HCT116 (cell line): ENCODE data around the gene UBE3D. TPM values are rescaled to one million over a fixed set of nuclear protein-coding genes. Genes with fewer than 3 reads are reported as not detected.

Source experiments
- ATAC-seq: fragments of 200-7000 bp; cut with Tn5 transposase; 2 replicates; pipeline ENCODE4 v1.9.1; 2020; ENCODE audit warnings: mild to moderate bottlenecking, moderate library complexity
- BruUV-seq: library from RNA; stranded (reverse); fragments of 400-500 nt; replicated peaks from 2 replicates; lab custom pipeline; 2021; lab: Mats Ljungman, UMichigan
- CTCF ChIA-PET: fragments of 300-600 bp; sonication (Branson Sonifier 250); formaldehyde crosslinking; loops from one replicate; lab custom pipeline; 2021; ENCODE audit warnings: antibody characterized with exemption; lab: Charles Lee
- POLR2A ChIA-PET: fragments of 300-600, 350-600 bp; sonication (Branson Sonifier 250); formaldehyde crosslinking; loops from one replicate; lab custom pipeline; 2021; ENCODE audit warnings: antibody characterized with exemption; lab: Charles Lee
- RAD21 ChIA-PET, 2 experiments: fragments of 300-600 bp; sonication (Branson Sonifier 250); formaldehyde crosslinking; loops; one replicate each; lab custom pipeline; 2023; ENCODE audit warnings: low total read pairs in 2 of 2; ENCODE audit not compliant: uncharacterized antibody in 2 of 2, unreplicated experiment in 2 of 2, low non-redundant PET in 1 of 2; lab: Charles Lee
- DNase-seq: peaks from one replicate; pipeline ENCODE4 v3.0.0-alpha.2; 2010; ENCODE audit warnings: low read depth, low spot score
- H2AFZ ChIP-seq: fragments of 200-600 bp; shearing (Covaris generic), sonication (generic); 2 replicates; pipeline ENCODE4 v1.6.1; 2017; ENCODE audit warnings: low read depth, mixed run types, mixed read lengths, antibody characterized with exemption, low read length; ENCODE audit not compliant: poor library complexity, severe bottlenecking
- H3K27ac ChIP-seq: 2 replicates; pipeline ENCODE4 v1.5.1; 2012; ENCODE audit warnings: low read depth, low read length
- H3K27me3 ChIP-seq: fragments of 200-600 bp; sonication (generic); 2 replicates; pipeline ENCODE4 v1.6.1; 2016; ENCODE audit warnings: mixed run types, low read length, mixed read lengths; ENCODE audit not compliant: insufficient read depth
- H3K36me3 ChIP-seq, 2 experiments: fragments of 200-500 bp in 1 of 2; fragments of 200-600 bp in 1 of 2; sonication (Bioruptor generic) in 1 of 2; sonication (generic) in 1 of 2; 2 replicates each; pipeline versions ENCODE4 v1.5.1 to v1.6.1; 2014 to 2016; ENCODE audit warnings: low read length in 2 of 2, inconsistent platforms in 1 of 2, mixed read lengths in 1 of 2, mixed run types in 1 of 2; ENCODE audit not compliant: insufficient read depth in 2 of 2, control insufficient read depth in 1 of 2
- H3K4me1 ChIP-seq, 2 experiments: fragments of 200-600 bp in 1 of 2; sonication (generic) in 1 of 2; 2 replicates each; pipeline versions ENCODE4 v1.5.1 to v1.6.1; 2012 to 2017; ENCODE audit warnings: low read length in 2 of 2, inconsistent platforms in 1 of 2, mild to moderate bottlenecking in 1 of 2, mixed read lengths in 1 of 2, mixed run types in 1 of 2, moderate library complexity in 1 of 2; ENCODE audit not compliant: insufficient read depth in 2 of 2, control insufficient read depth in 1 of 2
- H3K4me2 ChIP-seq: fragments of 200-600 bp; sonication (generic); 2 replicates; pipeline ENCODE4 v1.6.1; 2017; ENCODE audit warnings: mixed run types, low read length, mixed read lengths
- H3K4me3 ChIP-seq, 2 experiments: fragments of 200-600 bp in 1 of 2; sonication (generic) in 1 of 2; replicated peaks in 1 of 2; 2 replicates each; pipeline ENCODE4 v1.5.1; 2011 to 2016; ENCODE audit warnings: low read length in 2 of 2, control low read depth in 1 of 2, low read depth in 1 of 2, mild to moderate bottlenecking in 1 of 2, mixed read lengths in 1 of 2, mixed run types in 1 of 2
- H3K79me2 ChIP-seq: fragments of 200-600 bp; sonication (generic); 2 replicates; pipeline ENCODE4 v1.6.1; 2017; ENCODE audit warnings: mild to moderate bottlenecking, mixed run types, low read length, moderate library complexity, mixed read lengths; ENCODE audit not compliant: insufficient read depth
- H3K9ac ChIP-seq: fragments of 200-600 bp; sonication (generic); 2 replicates; pipeline ENCODE4 v1.6.1; 2016; ENCODE audit warnings: low read length, mixed read lengths
- H3K9me2 ChIP-seq: fragments of 200-600 bp; sonication (generic), shearing (Covaris generic); 2 replicates; pipeline ENCODE4 v1.6.1; 2017; ENCODE audit warnings: mixed run types, mild to moderate bottlenecking, moderate library complexity; ENCODE audit not compliant: insufficient read depth
- H3K9me3 ChIP-seq, 2 experiments: fragments of 200-500 bp in 1 of 2; fragments of 200-600 bp in 1 of 2; sonication (Bioruptor generic) in 1 of 2; sonication (generic) in 1 of 2; 2 replicates each; pipeline ENCODE4 v1.6.1; 2014 to 2017; ENCODE audit warnings: low read length in 2 of 2, mixed read lengths in 2 of 2, inconsistent platforms in 1 of 2, low read depth in 1 of 2, mild to moderate bottlenecking in 1 of 2, mixed run types in 1 of 2, moderate library complexity in 1 of 2; ENCODE audit not compliant: control insufficient read depth in 1 of 2, insufficient read depth in 1 of 2
- H4K20me1 ChIP-seq: fragments of 200-600 bp; sonication (generic), shearing (Covaris generic); 2 replicates; pipeline ENCODE4 v1.6.1; 2017; ENCODE audit warnings: mixed run types, mild to moderate bottlenecking, moderate library complexity; ENCODE audit not compliant: insufficient read depth
- CEBPB ChIP-seq: IDR thresholded peaks from 2 replicates; pipeline ENCODE4 v1.6.1; 2012; ENCODE audit warnings: low read depth
- CTCF ChIP-seq, 3 experiments: fragments of 200-600 bp in 1 of 3; sonication (generic) in 1 of 3; IDR thresholded peaks in 2 of 3; conservative IDR thresholded peaks in 1 of 3; 2 replicates each; pipeline ENCODE4 v1.5.1; 2012 to 2017; ENCODE audit warnings: low read depth in 2 of 3, low read length in 2 of 3, antibody characterized with exemption in 1 of 3, borderline replicate concordance in 1 of 3, control low read depth in 1 of 3, mild to moderate bottlenecking in 1 of 3, mixed read lengths in 1 of 3, mixed run types in 1 of 3, moderate library complexity in 1 of 3; ENCODE audit not compliant: insufficient read depth in 1 of 3
- EGR1 ChIP-seq: IDR thresholded peaks from 2 replicates; pipeline ENCODE4 v1.6.1; 2012; ENCODE audit warnings: low read depth
- EZH2phosphoT487 ChIP-seq: fragments of 200-600 bp; IDR thresholded peaks from 2 replicates; pipeline ENCODE4 v1.6.1; 2018; ENCODE audit warnings: antibody characterized with exemption, borderline replicate concordance
- FOSL1 ChIP-seq: IDR thresholded peaks from 2 replicates; pipeline ENCODE4 v1.6.1; 2012; ENCODE audit warnings: low read depth
- JUND ChIP-seq: IDR thresholded peaks from 2 replicates; pipeline ENCODE4 v1.6.1; 2012
- SIN3A ChIP-seq: IDR thresholded peaks from 2 replicates; pipeline ENCODE4 v1.6.1; 2012; ENCODE audit warnings: low read depth
- SP1 ChIP-seq: IDR thresholded peaks from 2 replicates; pipeline ENCODE4 v1.6.1; 2012; ENCODE audit warnings: low read depth
- SRF ChIP-seq: IDR thresholded peaks from 2 replicates; pipeline ENCODE4 v1.6.1; 2012; ENCODE audit warnings: low read depth
- ZNF274 ChIP-seq: fragments of 200-500 bp; sonication (Bioruptor generic); IDR thresholded peaks from 2 replicates; pipeline ENCODE4 v1.6.1; 2014; ENCODE audit warnings: mild to moderate bottlenecking, low read depth, low read length, inconsistent platforms
- intact Hi-C: fragments of 100-400 bp; cut with micrococcal nuclease; formaldehyde crosslinking; loops from 2 replicates; pipeline ENCODE4 v1.10.0; 2022
- total RNA-seq: library from RNA; stranded (reverse); gene quantifications from one replicate; pipeline ENCODE4 v1.2.1, GENCODE V29; 2021; ENCODE audit not compliant: unreplicated experiment

UBE3D gene
- total RNA-seq, 1 experiment from 2014 or later = 9.0 TPM

GRCh38 chr6:82954356-82954755 is 111.3 kb downstream of the UBE3D start:
- Histone ChIP-seq H3K4me2 (no peak overlapping the region), H3K9ac (no peak overlapping the region), H3K9me2 (no peaks in the 10 kb centered on the region), H3K4me1 (no peaks in the 10 kb centered on the region), H3K4me3 (no peak overlapping the region), H3K79me2 (no peaks in the 10 kb centered on the region), H3K9me3 (no peaks in the 10 kb centered on the region), H4K20me1 (no peaks in the 10 kb centered on the region), H2AFZ (no peak overlapping the region), H3K27me3 (no peaks in the 10 kb centered on the region), H3K36me3 (0 out of 4 replicates have a peak, but pooled peaks cover 0 to 3% of the 10 kb centered on the region in 2 experiments), H3K27ac (no peak overlapping the region)
- ChIA-PET POLR2A (no interaction called here), CTCF (no interaction called here), RAD21 (no interaction called here)
- TF ChIP-seq SP1 = no peak
- BruUV-seq = no TSS peak
- DNase-seq = no peak
- intact Hi-C loops = no loop called here
- ATAC-seq = no peak

- intact Hi-C loops = no loop called here
- H3K9ac ChIP-seq = no peak overlapping the region
Measured at GRCh38 chr6:82953871-82954270, 111.8 kb downstream of the UBE3D start.

More at GRCh38 chr6:82953871-82954270, 111.8 kb downstream of the UBE3D start:
- no peaks in the 10 kb centered on the region for H4K20me1 ChIP-seq
- no peaks in the 10 kb centered on the region for H3K79me2 ChIP-seq
- POLR2A ChIA-PET = no interaction called here
- no peak for TF ChIP-seq CTCF (IDR thresholded peaks at IDR 0.05 in 2 of 3, conservative IDR thresholded peaks at IDR 0.05 in 1 of 3; ENCODE audit: borderline replicate concordance in 1 of 3, insufficient read depth in 1 of 3, low read depth in 2 of 3, low read length in 2 of 3)
- no peak for TF ChIP-seq SRF
- no peak for TF ChIP-seq ZNF274
- no peak for TF ChIP-seq EGR1
- no peak for TF ChIP-seq EZH2phosphoT487
- TF ChIP-seq FOSL1 = no peak
- TF ChIP-seq JUND = no peak
- no peak for TF ChIP-seq CEBPB
- no peak for TF ChIP-seq SIN3A
- ATAC-seq = no peak
- no peaks in the 10 kb centered on the region for H3K9me3 ChIP-seq
- H2AFZ ChIP-seq = no peak overlapping the region
- CTCF ChIA-PET = no interaction called here
- H3K4me3 ChIP-seq = no peak overlapping the region
- RAD21 ChIA-PET = no interaction called here
- no peaks in the 10 kb centered on the region for H3K9me2 ChIP-seq
- no peaks in the 10 kb centered on the region for H3K4me1 ChIP-seq
- H3K27me3 ChIP-seq = no peaks in the 10 kb centered on the region
- no peak overlapping the region for H3K27ac ChIP-seq
- no peak for DNase-seq
- H3K4me2 ChIP-seq = no peak overlapping the region
- H3K36me3 ChIP-seq = 0 out of 4 replicates have a peak, but pooled peaks cover 0 to 3% of the 10 kb centered on the region in 2 experiments
- BruUV-seq = no TSS peak
